Measurements from ENCODE around the gene PLAC8L1. TPM values are rescaled to one million over a fixed set of nuclear protein-coding genes. Genes with fewer than 3 reads are reported as not detected.

Gene PLAC8L1
- total RNA-seq, 1 experiment from 2014 or later: 0.77 TPM

GRCh38 chr5:146041180-146041789 is 64.1 kb downstream of the PLAC8L1 start:
- Mint-ChIP-seq H3K27ac (no peak overlapping the region), H3K4me1 (peaks cover 6% of the 10 kb centered on the region), H3K36me3 (no peaks in the 10 kb centered on the region), H3K27me3 (ENCODE audit: low read depth) (no peaks in the 10 kb centered on the region), H3K4me3 (no peak overlapping the region), H3K9me3 (no peaks in the 10 kb centered on the region)
- POLR2A ChIA-PET: no interaction called here
- TF ChIP-seq MXD4 (CRISPR knock-in tag; IDR thresholded peaks at IDR 0.05; ENCODE audit: borderline replicate concordance): no peak
- no peak for TF ChIP-seq ZNF532 (CRISPR knock-in tag; IDR thresholded peaks at IDR 0.05; ENCODE audit: borderline replicate concordance)
- TF ChIP-seq ATF6 (CRISPR knock-in tag; IDR thresholded peaks at IDR 0.05): no peak
- TF ChIP-seq ZNF671 (CRISPR knock-in tag; IDR thresholded peaks at IDR 0.05): no peak
- TF ChIP-seq CBFB (CRISPR knock-in tag; IDR thresholded peaks at IDR 0.05; ENCODE audit: low read depth): no peak
- no peak for TF ChIP-seq ZNF219 (CRISPR knock-in tag; IDR thresholded peaks at IDR 0.05; ENCODE audit: borderline replicate concordance)
- no peak for TF ChIP-seq ZNF232 (CRISPR knock-in tag; IDR thresholded peaks at IDR 0.05)
- no peak for TF ChIP-seq ESRRA (CRISPR knock-in tag; IDR thresholded peaks at IDR 0.05; ENCODE audit: borderline replicate concordance)
- no peak for TF ChIP-seq ATF3 (CRISPR knock-in tag; conservative IDR thresholded peaks at IDR 0.05)
- TF ChIP-seq MAX (CRISPR knock-in tag; IDR thresholded peaks at IDR 0.05): no peak
- no peak for TF ChIP-seq ZMAT4 (CRISPR knock-in tag; IDR thresholded peaks at IDR 0.05)
- TF ChIP-seq IRF1 (CRISPR knock-in tag; IDR thresholded peaks at IDR 0.05): no peak
- no peak for TF ChIP-seq HMGXB4 (CRISPR knock-in tag; IDR thresholded peaks at IDR 0.05)
- no peak for TF ChIP-seq NFYB (CRISPR knock-in tag; conservative IDR thresholded peaks at IDR 0.05; ENCODE audit: low read depth)
- ATAC-seq (peak; percentile 90), DNase-seq (ENCODE audit: low spot score) (no peak)
- CTCF ChIA-PET: interaction anchor here (0.6 to 2.1 kb wide), 37 partner anchors 9 to 361 kb away, joined by 3 to 29 read pairs (median 4); partner anchors contain the start of genes PLAC8L1 and PRELID2

GRCh38 chr5:146040527-146040926 is 64.8 kb downstream of the PLAC8L1 start:
- ATAC-seq: no peak
- H3K36me3 Mint-ChIP-seq: no peaks in the 10 kb centered on the region
- TF ChIP-seq GTF2I (CRISPR knock-in tag; conservative IDR thresholded peaks at IDR 0.05) (no peak), MXD4 (CRISPR knock-in tag; IDR thresholded peaks at IDR 0.05; ENCODE audit: borderline replicate concordance) (no peak), ZNF317 (CRISPR knock-in tag; IDR thresholded peaks at IDR 0.05; ENCODE audit: borderline replicate concordance, low read depth) (no peak), CBFB (CRISPR knock-in tag; IDR thresholded peaks at IDR 0.05; ENCODE audit: low read depth) (no peak), SMAD3 (CRISPR knock-in tag; IDR thresholded peaks at IDR 0.05; ENCODE audit: borderline replicate concordance) (no peak)
- CTCF ChIA-PET: interaction anchor here (0.5 to 2.1 kb wide), 20 partner anchors 8 to 359 kb away, joined by 3 to 29 read pairs (median 4); partner anchors contain the start of gene PRELID2
- DNase-seq (ENCODE audit: low spot score): no peak
- no peak overlapping the region for H3K4me3 Mint-ChIP-seq
- no peak overlapping the region for H3K27ac Mint-ChIP-seq
- H3K27me3 Mint-ChIP-seq (ENCODE audit: low read depth): no peaks in the 10 kb centered on the region
- H3K9me3 Mint-ChIP-seq: no peaks in the 10 kb centered on the region
- POLR2A ChIA-PET: no interaction called here
- peaks cover 6% of the 10 kb centered on the region for H3K4me1 Mint-ChIP-seq
